Loucy (cell line): ENCODE results near the gene ARAP3.

Source experiments
- H2AFZ ChIP-seq: fragments of 200-600 bp; sonication (generic); 2 replicates; pipeline ENCODE4 v1.6.0; 2016; ENCODE audit warnings: antibody characterized with exemption, mild to moderate bottlenecking, low read length, moderate library complexity
- H3F3A ChIP-seq: fragments of 200-600 bp; 2 replicates; pipeline ENCODE4 v1.6.0; 2016; ENCODE audit warnings: antibody characterized with exemption, low read depth, mild to moderate bottlenecking
- H3K27me3 ChIP-seq: fragments of 200-600 bp; sonication (generic); 2 replicates; pipeline ENCODE4 v1.6.1; 2014; ENCODE audit warnings: low read length, mild to moderate bottlenecking; ENCODE audit not compliant: insufficient read depth, poor library complexity, severe bottlenecking
- H3K36me3 ChIP-seq: fragments of 200-600 bp; sonication (generic); 2 replicates; pipeline ENCODE4 v1.6.1; 2016; ENCODE audit warnings: low read length; ENCODE audit not compliant: insufficient read depth
- H3K4me1 ChIP-seq: fragments of 200-600 bp; sonication (generic); 2 replicates; pipeline ENCODE4 v1.5.1; 2014; ENCODE audit warnings: low read length, mild to moderate bottlenecking; ENCODE audit not compliant: insufficient read depth, poor library complexity, severe bottlenecking
- H3K4me2 ChIP-seq: fragments of 200-600 bp; sonication (generic); 2 replicates; pipeline ENCODE4 v1.6.0; 2014; ENCODE audit warnings: antibody characterized with exemption, low read length, low read depth, mild to moderate bottlenecking; ENCODE audit not compliant: poor library complexity, severe bottlenecking
- H3K4me3 ChIP-seq: fragments of 200-600 bp; sonication (generic); 2 replicates; pipeline ENCODE4 v1.5.1; 2014; ENCODE audit warnings: low read length, mild to moderate bottlenecking, mixed read lengths; ENCODE audit not compliant: poor library complexity, severe bottlenecking
- H3K79me2 ChIP-seq: fragments of 200-600 bp; sonication (generic); 2 replicates; pipeline ENCODE4 v1.6.1; 2014; ENCODE audit warnings: low read length; ENCODE audit not compliant: insufficient read depth
- H3K9ac ChIP-seq: fragments of 200-600 bp; sonication (generic); 2 replicates; pipeline ENCODE4 v1.6.0; 2014; ENCODE audit warnings: mild to moderate bottlenecking, low read depth, low read length, moderate library complexity; ENCODE audit not compliant: poor library complexity, severe bottlenecking
- H3K9me2 ChIP-seq: fragments of 200-600 bp; sonication (generic); replicated peaks from 2 replicates; pipeline ENCODE4 v1.6.1; 2016; ENCODE audit warnings: low read depth, low read length, mixed read lengths
- H3K9me3 ChIP-seq: fragments of 200-600 bp; sonication (generic); 2 replicates; pipeline ENCODE4 v1.6.1; 2014; ENCODE audit warnings: mild to moderate bottlenecking, antibody characterized with exemption, low read length, low read depth; ENCODE audit not compliant: insufficient read depth
- H4K20me1 ChIP-seq: fragments of 200-600 bp; sonication (generic); 2 replicates; pipeline ENCODE4 v1.6.0; 2014; ENCODE audit warnings: antibody characterized with exemption, low read length, mild to moderate bottlenecking; ENCODE audit not compliant: insufficient read depth, poor library complexity, severe bottlenecking
- EZH2phosphoT487 ChIP-seq: fragments of 200-600 bp; IDR thresholded peaks from 2 replicates; pipeline ENCODE4 v1.6.1; 2018; ENCODE audit warnings: antibody characterized with exemption, mild to moderate bottlenecking, moderate library complexity, borderline replicate concordance
- TF ChIP-seq, protein P1 (sequence below): fragments of 200-600 bp; sonication (generic); conservative IDR thresholded peaks from 2 replicates; pipeline ENCODE4 v1.5.1; 2014; ENCODE audit warnings: mild to moderate bottlenecking, antibody characterized with exemption, low read length

The ARAP3 gene

DNA sequence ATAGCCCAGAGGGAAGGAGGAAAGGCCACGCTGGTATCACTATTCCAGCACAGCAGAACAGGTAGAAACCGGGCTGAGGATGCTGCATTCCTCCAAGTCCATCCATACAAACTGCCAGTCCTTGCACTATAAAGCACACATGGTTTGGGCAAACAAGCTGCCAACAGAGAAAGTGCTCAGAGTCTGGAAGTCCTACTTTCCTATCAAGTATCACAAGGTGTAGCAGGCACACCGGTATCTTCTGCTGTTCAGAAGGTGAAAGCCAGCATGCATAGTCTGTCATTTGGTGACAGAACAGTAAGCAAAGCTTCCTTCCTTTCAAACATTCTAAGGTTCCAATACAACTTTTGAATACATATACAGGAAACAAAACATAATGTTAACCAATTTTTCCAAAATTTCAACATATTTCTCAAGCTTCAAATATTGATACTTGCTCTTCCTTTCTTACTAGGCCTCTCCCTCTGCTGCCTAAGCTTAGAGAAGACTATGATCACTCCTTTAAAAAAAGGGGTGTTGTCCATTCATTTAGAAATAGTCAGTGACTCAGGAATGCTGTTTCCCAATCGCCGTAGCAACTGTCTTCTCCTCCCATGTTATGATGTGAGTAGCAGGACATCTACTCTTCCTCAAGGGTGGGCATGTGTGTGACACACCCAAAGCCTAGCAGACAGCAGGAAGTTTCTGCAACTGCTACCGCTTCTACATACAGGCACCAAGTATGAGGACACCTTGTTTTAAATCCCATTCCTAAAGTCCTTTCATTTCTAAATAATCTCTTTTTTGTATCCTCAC, 77.9 kb downstream of the ARAP3 start:
- Histone ChIP-seq H3K4me2 (peak overlapping the region; percentile 52), H3K4me1 (peaks cover 81% of the 10 kb centered on the region), H3K9me3 (no peaks in the 10 kb centered on the region), H4K20me1 (peaks cover 46% of the 10 kb centered on the region), H2AFZ (no peak overlapping the region), H3K9me2 (no peaks in the 10 kb centered on the region), H3K36me3 (no peaks in the 10 kb centered on the region; the same call in 1 of the 2 replicates), H3K79me2 (peaks cover 86% of the 10 kb centered on the region), H3K27me3 (no peaks in the 10 kb centered on the region), H3K9ac (peak overlapping the region; percentile 25), H3F3A (peaks cover 28% of the 10 kb centered on the region), H3K4me3 (peak overlapping the region; percentile 43)
- TF ChIP-seq EZH2phosphoT487: no peak
- TF ChIP-seq, protein P1, sequence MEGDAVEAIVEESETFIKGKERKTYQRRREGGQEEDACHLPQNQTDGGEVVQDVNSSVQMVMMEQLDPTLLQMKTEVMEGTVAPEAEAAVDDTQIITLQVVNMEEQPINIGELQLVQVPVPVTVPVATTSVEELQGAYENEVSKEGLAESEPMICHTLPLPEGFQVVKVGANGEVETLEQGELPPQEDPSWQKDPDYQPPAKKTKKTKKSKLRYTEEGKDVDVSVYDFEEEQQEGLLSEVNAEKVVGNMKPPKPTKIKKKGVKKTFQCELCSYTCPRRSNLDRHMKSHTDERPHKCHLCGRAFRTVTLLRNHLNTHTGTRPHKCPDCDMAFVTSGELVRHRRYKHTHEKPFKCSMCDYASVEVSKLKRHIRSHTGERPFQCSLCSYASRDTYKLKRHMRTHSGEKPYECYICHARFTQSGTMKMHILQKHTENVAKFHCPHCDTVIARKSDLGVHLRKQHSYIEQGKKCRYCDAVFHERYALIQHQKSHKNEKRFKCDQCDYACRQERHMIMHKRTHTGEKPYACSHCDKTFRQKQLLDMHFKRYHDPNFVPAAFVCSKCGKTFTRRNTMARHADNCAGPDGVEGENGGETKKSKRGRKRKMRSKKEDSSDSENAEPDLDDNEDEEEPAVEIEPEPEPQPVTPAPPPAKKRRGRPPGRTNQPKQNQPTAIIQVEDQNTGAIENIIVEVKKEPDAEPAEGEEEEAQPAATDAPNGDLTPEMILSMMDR: no peak
